Loucy (cell line): ENCODE data around the gene GLP2R.

Source experiments
- EZH2phosphoT487 ChIP-seq: fragments of 200-600 bp; IDR thresholded peaks from 2 replicates; pipeline ENCODE4 v1.6.1; 2018; ENCODE audit warnings: antibody characterized with exemption, mild to moderate bottlenecking, moderate library complexity, borderline replicate concordance
- TF ChIP-seq, protein P1 (sequence below): fragments of 200-600 bp; sonication (generic); conservative IDR thresholded peaks from 2 replicates; pipeline ENCODE4 v1.5.1; 2014; ENCODE audit warnings: mild to moderate bottlenecking, antibody characterized with exemption, low read length

DNA sequence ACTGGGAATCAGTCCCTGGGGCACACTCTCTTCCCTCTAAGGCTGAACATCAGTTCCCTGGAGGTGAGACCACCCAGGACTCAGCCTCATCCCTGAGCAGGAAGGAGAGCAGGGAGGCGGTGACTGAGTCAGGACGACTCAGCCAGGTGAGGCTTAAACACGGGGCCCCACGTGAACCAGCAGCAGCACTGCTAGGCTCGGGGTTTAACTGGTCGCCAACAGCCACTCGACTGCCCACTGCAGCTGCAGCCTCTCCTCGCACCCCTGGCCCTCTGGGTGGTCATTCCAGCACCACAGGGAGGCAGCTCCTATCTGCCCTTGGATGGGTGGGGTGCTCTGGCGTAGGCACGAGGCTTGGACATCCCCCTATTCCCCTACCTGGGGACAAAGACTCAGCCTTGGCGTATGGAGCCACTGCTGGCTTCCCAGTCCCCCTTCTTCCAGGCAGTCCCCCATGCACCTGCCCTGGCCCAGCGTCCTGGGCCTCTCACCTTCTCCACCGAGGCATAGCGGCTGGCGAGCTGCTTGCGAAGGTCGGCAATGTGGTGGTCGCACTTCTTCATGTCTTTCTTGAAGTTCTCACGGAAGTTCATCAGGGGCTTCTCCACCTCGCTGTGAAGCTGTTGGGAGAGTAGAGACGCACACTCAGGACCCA is 100.6 kb downstream of the GLP2R start:
- TF ChIP-seq, protein P1, sequence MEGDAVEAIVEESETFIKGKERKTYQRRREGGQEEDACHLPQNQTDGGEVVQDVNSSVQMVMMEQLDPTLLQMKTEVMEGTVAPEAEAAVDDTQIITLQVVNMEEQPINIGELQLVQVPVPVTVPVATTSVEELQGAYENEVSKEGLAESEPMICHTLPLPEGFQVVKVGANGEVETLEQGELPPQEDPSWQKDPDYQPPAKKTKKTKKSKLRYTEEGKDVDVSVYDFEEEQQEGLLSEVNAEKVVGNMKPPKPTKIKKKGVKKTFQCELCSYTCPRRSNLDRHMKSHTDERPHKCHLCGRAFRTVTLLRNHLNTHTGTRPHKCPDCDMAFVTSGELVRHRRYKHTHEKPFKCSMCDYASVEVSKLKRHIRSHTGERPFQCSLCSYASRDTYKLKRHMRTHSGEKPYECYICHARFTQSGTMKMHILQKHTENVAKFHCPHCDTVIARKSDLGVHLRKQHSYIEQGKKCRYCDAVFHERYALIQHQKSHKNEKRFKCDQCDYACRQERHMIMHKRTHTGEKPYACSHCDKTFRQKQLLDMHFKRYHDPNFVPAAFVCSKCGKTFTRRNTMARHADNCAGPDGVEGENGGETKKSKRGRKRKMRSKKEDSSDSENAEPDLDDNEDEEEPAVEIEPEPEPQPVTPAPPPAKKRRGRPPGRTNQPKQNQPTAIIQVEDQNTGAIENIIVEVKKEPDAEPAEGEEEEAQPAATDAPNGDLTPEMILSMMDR = no peak
- TF ChIP-seq EZH2phosphoT487 = no peak
